Suprapubic skin (tissue), 3 donors: ENCODE data around the gene LRRC75A.

Experiments used
- EP300 ChIP-seq: sonication (generic); formaldehyde crosslinking; IDR thresholded peaks from one replicate; pipeline ENCODE4 v1.6.1; 2017; ENCODE audit warnings: antibody characterized with exemption
- TF ChIP-seq, protein P1 (sequence below), 2 donors: fragments of 200-600 bp in 1 of 2; fragments of 450-650 bp in 1 of 2; sonication (generic) in 1 of 2; IDR thresholded peaks; one replicate each; pipeline ENCODE4 v1.5.1; 2016 to 2019; ENCODE audit warnings: antibody characterized with exemption in 2 of 2, mild to moderate bottlenecking in 1 of 2, moderate library complexity in 1 of 2

DNA sequence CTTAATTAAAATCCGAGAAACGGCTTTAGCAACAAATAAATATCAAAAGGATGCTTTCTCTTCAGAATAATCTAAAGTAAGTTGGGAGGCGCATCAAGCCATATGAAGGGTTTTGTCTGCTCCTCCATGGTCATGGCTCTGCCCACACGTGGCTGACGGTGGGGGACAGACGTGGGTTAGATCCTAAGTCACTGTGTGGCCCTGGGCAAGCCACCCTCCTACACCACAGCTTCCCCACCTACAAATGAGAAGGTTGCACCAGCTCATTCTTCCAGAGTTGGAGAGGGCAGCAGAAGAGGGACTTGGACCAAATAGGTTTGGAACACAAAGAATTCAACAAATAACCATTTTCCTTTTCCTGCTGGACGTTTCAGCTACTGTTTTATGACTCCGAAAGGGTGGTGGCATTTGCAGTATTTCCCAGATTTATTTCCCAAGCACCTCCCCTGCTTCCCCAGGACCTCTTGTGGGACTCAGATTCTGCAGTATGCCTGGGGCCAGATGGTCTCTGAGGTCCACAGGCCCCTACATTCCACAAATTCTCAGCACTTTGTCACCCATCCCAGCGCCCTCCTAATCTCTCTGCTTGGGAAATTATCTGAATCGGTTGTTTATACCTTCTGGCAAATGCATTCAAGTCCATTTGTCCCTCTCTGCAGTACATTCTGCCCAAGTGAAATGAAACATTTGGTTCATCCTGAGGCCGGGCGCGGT is 17.8 kb downstream of the LRRC75A start:
- TF ChIP-seq, protein P1, sequence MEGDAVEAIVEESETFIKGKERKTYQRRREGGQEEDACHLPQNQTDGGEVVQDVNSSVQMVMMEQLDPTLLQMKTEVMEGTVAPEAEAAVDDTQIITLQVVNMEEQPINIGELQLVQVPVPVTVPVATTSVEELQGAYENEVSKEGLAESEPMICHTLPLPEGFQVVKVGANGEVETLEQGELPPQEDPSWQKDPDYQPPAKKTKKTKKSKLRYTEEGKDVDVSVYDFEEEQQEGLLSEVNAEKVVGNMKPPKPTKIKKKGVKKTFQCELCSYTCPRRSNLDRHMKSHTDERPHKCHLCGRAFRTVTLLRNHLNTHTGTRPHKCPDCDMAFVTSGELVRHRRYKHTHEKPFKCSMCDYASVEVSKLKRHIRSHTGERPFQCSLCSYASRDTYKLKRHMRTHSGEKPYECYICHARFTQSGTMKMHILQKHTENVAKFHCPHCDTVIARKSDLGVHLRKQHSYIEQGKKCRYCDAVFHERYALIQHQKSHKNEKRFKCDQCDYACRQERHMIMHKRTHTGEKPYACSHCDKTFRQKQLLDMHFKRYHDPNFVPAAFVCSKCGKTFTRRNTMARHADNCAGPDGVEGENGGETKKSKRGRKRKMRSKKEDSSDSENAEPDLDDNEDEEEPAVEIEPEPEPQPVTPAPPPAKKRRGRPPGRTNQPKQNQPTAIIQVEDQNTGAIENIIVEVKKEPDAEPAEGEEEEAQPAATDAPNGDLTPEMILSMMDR (IDR thresholded peaks at IDR 0.05): no peak
- no peak for TF ChIP-seq EP300
